HCT116 (cell line): ENCODE results near the gene SEPTIN12. TPM values are rescaled to one million over a fixed set of nuclear protein-coding genes. Genes with fewer than 3 reads are reported as not detected.

ENCODE experiments used
- ATAC-seq: fragments of 200-7000 bp; cut with Tn5 transposase; 2 replicates; pipeline ENCODE4 v1.9.1; 2020; ENCODE audit warnings: mild to moderate bottlenecking, moderate library complexity
- BruUV-seq: library from RNA; stranded (reverse); fragments of 400-500 nt; replicated peaks from 2 replicates; lab custom pipeline; 2021; lab: Mats Ljungman, UMichigan
- CTCF ChIA-PET: fragments of 300-600 bp; sonication (Branson Sonifier 250); formaldehyde crosslinking; loops from one replicate; lab custom pipeline; 2021; ENCODE audit warnings: antibody characterized with exemption; lab: Charles Lee
- POLR2A ChIA-PET: fragments of 300-600, 350-600 bp; sonication (Branson Sonifier 250); formaldehyde crosslinking; loops from one replicate; lab custom pipeline; 2021; ENCODE audit warnings: antibody characterized with exemption; lab: Charles Lee
- RAD21 ChIA-PET, 2 experiments: fragments of 300-600 bp; sonication (Branson Sonifier 250); formaldehyde crosslinking; loops; one replicate each; lab custom pipeline; 2023; ENCODE audit warnings: low total read pairs in 2 of 2; ENCODE audit not compliant: uncharacterized antibody in 2 of 2, unreplicated experiment in 2 of 2, low non-redundant PET in 1 of 2; lab: Charles Lee
- DNase-seq: peaks from one replicate; pipeline ENCODE4 v3.0.0-alpha.2; 2010; ENCODE audit warnings: low read depth, low spot score
- H2AFZ ChIP-seq: fragments of 200-600 bp; shearing (Covaris generic), sonication (generic); 2 replicates; pipeline ENCODE4 v1.6.1; 2017; ENCODE audit warnings: low read depth, mixed run types, mixed read lengths, antibody characterized with exemption, low read length; ENCODE audit not compliant: poor library complexity, severe bottlenecking
- H3K27ac ChIP-seq: 2 replicates; pipeline ENCODE4 v1.5.1; 2012; ENCODE audit warnings: low read depth, low read length
- H3K27me3 ChIP-seq: fragments of 200-600 bp; sonication (generic); 2 replicates; pipeline ENCODE4 v1.6.1; 2016; ENCODE audit warnings: mixed run types, low read length, mixed read lengths; ENCODE audit not compliant: insufficient read depth
- H3K36me3 ChIP-seq, 2 experiments: fragments of 200-500 bp in 1 of 2; fragments of 200-600 bp in 1 of 2; sonication (Bioruptor generic) in 1 of 2; sonication (generic) in 1 of 2; 2 replicates each; pipeline versions ENCODE4 v1.5.1 to v1.6.1; 2014 to 2016; ENCODE audit warnings: low read length in 2 of 2, inconsistent platforms in 1 of 2, mixed read lengths in 1 of 2, mixed run types in 1 of 2; ENCODE audit not compliant: insufficient read depth in 2 of 2, control insufficient read depth in 1 of 2
- H3K4me1 ChIP-seq, 2 experiments: fragments of 200-600 bp in 1 of 2; sonication (generic) in 1 of 2; 2 replicates each; pipeline versions ENCODE4 v1.5.1 to v1.6.1; 2012 to 2017; ENCODE audit warnings: low read length in 2 of 2, inconsistent platforms in 1 of 2, mild to moderate bottlenecking in 1 of 2, mixed read lengths in 1 of 2, mixed run types in 1 of 2, moderate library complexity in 1 of 2; ENCODE audit not compliant: insufficient read depth in 2 of 2, control insufficient read depth in 1 of 2
- H3K4me2 ChIP-seq: fragments of 200-600 bp; sonication (generic); 2 replicates; pipeline ENCODE4 v1.6.1; 2017; ENCODE audit warnings: mixed run types, low read length, mixed read lengths
- H3K4me3 ChIP-seq, 2 experiments: fragments of 200-600 bp in 1 of 2; sonication (generic) in 1 of 2; replicated peaks in 1 of 2; 2 replicates each; pipeline ENCODE4 v1.5.1; 2011 to 2016; ENCODE audit warnings: low read length in 2 of 2, control low read depth in 1 of 2, low read depth in 1 of 2, mild to moderate bottlenecking in 1 of 2, mixed read lengths in 1 of 2, mixed run types in 1 of 2
- H3K79me2 ChIP-seq: fragments of 200-600 bp; sonication (generic); 2 replicates; pipeline ENCODE4 v1.6.1; 2017; ENCODE audit warnings: mild to moderate bottlenecking, mixed run types, low read length, moderate library complexity, mixed read lengths; ENCODE audit not compliant: insufficient read depth
- H3K9ac ChIP-seq: fragments of 200-600 bp; sonication (generic); 2 replicates; pipeline ENCODE4 v1.6.1; 2016; ENCODE audit warnings: low read length, mixed read lengths
- H3K9me2 ChIP-seq: fragments of 200-600 bp; sonication (generic), shearing (Covaris generic); 2 replicates; pipeline ENCODE4 v1.6.1; 2017; ENCODE audit warnings: mixed run types, mild to moderate bottlenecking, moderate library complexity; ENCODE audit not compliant: insufficient read depth
- H3K9me3 ChIP-seq, 2 experiments: fragments of 200-500 bp in 1 of 2; fragments of 200-600 bp in 1 of 2; sonication (Bioruptor generic) in 1 of 2; sonication (generic) in 1 of 2; 2 replicates each; pipeline ENCODE4 v1.6.1; 2014 to 2017; ENCODE audit warnings: low read length in 2 of 2, mixed read lengths in 2 of 2, inconsistent platforms in 1 of 2, low read depth in 1 of 2, mild to moderate bottlenecking in 1 of 2, mixed run types in 1 of 2, moderate library complexity in 1 of 2; ENCODE audit not compliant: control insufficient read depth in 1 of 2, insufficient read depth in 1 of 2
- H4K20me1 ChIP-seq: fragments of 200-600 bp; sonication (generic), shearing (Covaris generic); 2 replicates; pipeline ENCODE4 v1.6.1; 2017; ENCODE audit warnings: mixed run types, mild to moderate bottlenecking, moderate library complexity; ENCODE audit not compliant: insufficient read depth
- CBX3 ChIP-seq: IDR thresholded peaks from 2 replicates; pipeline ENCODE4 v1.6.1; 2012; ENCODE audit warnings: low read depth
- CEBPB ChIP-seq: IDR thresholded peaks from 2 replicates; pipeline ENCODE4 v1.6.1; 2012; ENCODE audit warnings: low read depth
- CTCF ChIP-seq, 3 experiments: fragments of 200-600 bp in 1 of 3; sonication (generic) in 1 of 3; IDR thresholded peaks in 2 of 3; conservative IDR thresholded peaks in 1 of 3; 2 replicates each; pipeline ENCODE4 v1.5.1; 2012 to 2017; ENCODE audit warnings: low read depth in 2 of 3, low read length in 2 of 3, antibody characterized with exemption in 1 of 3, borderline replicate concordance in 1 of 3, control low read depth in 1 of 3, mild to moderate bottlenecking in 1 of 3, mixed read lengths in 1 of 3, mixed run types in 1 of 3, moderate library complexity in 1 of 3; ENCODE audit not compliant: insufficient read depth in 1 of 3
- EGR1 ChIP-seq: IDR thresholded peaks from 2 replicates; pipeline ENCODE4 v1.6.1; 2012; ENCODE audit warnings: low read depth
- ELF1 ChIP-seq: IDR thresholded peaks from 2 replicates; pipeline ENCODE4 v1.6.1; 2012; ENCODE audit warnings: low read depth, borderline replicate concordance
- EZH2 ChIP-seq: fragments of 200-600 bp; sonication (generic); IDR thresholded peaks from 2 replicates; pipeline ENCODE4 v1.6.1; 2017; ENCODE audit warnings: antibody characterized with exemption, mixed run types
- EZH2phosphoT487 ChIP-seq: fragments of 200-600 bp; IDR thresholded peaks from 2 replicates; pipeline ENCODE4 v1.6.1; 2018; ENCODE audit warnings: antibody characterized with exemption, borderline replicate concordance
- FOSL1 ChIP-seq: IDR thresholded peaks from 2 replicates; pipeline ENCODE4 v1.6.1; 2012; ENCODE audit warnings: low read depth
- MAX ChIP-seq: IDR thresholded peaks from 2 replicates; pipeline ENCODE4 v1.6.1; 2012
- POLR2A ChIP-seq: IDR thresholded peaks from 2 replicates; pipeline ENCODE4 v1.7.0; 2011; ENCODE audit warnings: borderline replicate concordance; ENCODE audit not compliant: insufficient read depth, insufficient read length; ENCODE audit errors: extremely low read depth
- POLR2AphosphoS5 ChIP-seq: IDR thresholded peaks from 2 replicates; pipeline ENCODE4 v1.6.1; 2011; ENCODE audit warnings: mild to moderate bottlenecking, low read depth, low read length, moderate library complexity
- RAD21 ChIP-seq: IDR thresholded peaks from 2 replicates; pipeline ENCODE4 v1.6.1; 2012; ENCODE audit warnings: low read depth, mild to moderate bottlenecking
- SIN3A ChIP-seq: IDR thresholded peaks from 2 replicates; pipeline ENCODE4 v1.6.1; 2012; ENCODE audit warnings: low read depth
- SP1 ChIP-seq: IDR thresholded peaks from 2 replicates; pipeline ENCODE4 v1.6.1; 2012; ENCODE audit warnings: low read depth
- SRF ChIP-seq: IDR thresholded peaks from 2 replicates; pipeline ENCODE4 v1.6.1; 2012; ENCODE audit warnings: low read depth
- ZBTB33 ChIP-seq: IDR thresholded peaks from 2 replicates; pipeline ENCODE4 v1.6.1; 2011; ENCODE audit warnings: mild to moderate bottlenecking, low read length, moderate library complexity; ENCODE audit not compliant: insufficient replicate concordance; ENCODE audit errors: extremely low read depth
- ZNF274 ChIP-seq: fragments of 200-500 bp; sonication (Bioruptor generic); IDR thresholded peaks from 2 replicates; pipeline ENCODE4 v1.6.1; 2014; ENCODE audit warnings: mild to moderate bottlenecking, low read depth, low read length, inconsistent platforms
- intact Hi-C: fragments of 100-400 bp; cut with micrococcal nuclease; formaldehyde crosslinking; loops from 2 replicates; pipeline ENCODE4 v1.10.0; 2022
- total RNA-seq: library from RNA; stranded (reverse); gene quantifications from one replicate; pipeline ENCODE4 v1.2.1, GENCODE V29; 2021; ENCODE audit not compliant: unreplicated experiment

Gene SEPTIN12
- total RNA-seq, 1 experiment from 2014 or later: not detected

GRCh38 chr16:4799171-4799855 is 11.2 kb upstream of the SEPTIN12 start:
- ChIA-PET CTCF (no interaction called here), POLR2A (no interaction called here), RAD21 (no interaction called here)
- Histone ChIP-seq H4K20me1 (no peaks in the 10 kb centered on the region), H3K9me2 (no peaks in the 10 kb centered on the region), H3K4me1 (peaks cover 15 to 20% of the 10 kb centered on the region in 2 experiments), H2AFZ (no peak overlapping the region), H3K36me3 (no peaks in the 10 kb centered on the region), H3K4me3 (no peak overlapping the region), H3K79me2 (no peaks in the 10 kb centered on the region), H3K9me3 (no peaks in the 10 kb centered on the region), H3K9ac (no peak overlapping the region), H3K4me2 (no peak overlapping the region), H3K27ac (no peak overlapping the region), H3K27me3 (no peaks in the 10 kb centered on the region)
- no TSS peak for BruUV-seq
- TF ChIP-seq SIN3A (no peak), CTCF (IDR thresholded peaks at IDR 0.05 in 2 of 3, conservative IDR thresholded peaks at IDR 0.05 in 1 of 3; ENCODE audit: borderline replicate concordance in 1 of 3, insufficient read depth in 1 of 3, low read depth in 2 of 3, low read length in 2 of 3) (no peak), ELF1 (no peak), SRF (no peak), EZH2phosphoT487 (no peak), EGR1 (no peak), MAX (no peak), POLR2AphosphoS5 (no peak), EZH2 (no peak), ZBTB33 (no peak), RAD21 (no peak), SP1 (no peak), CEBPB (no peak), FOSL1 (no peak), POLR2A (no peak), CBX3 (no peak), ZNF274 (no peak)
- DNase-seq: no peak
- intact Hi-C loops: no loop called here
- no peak for ATAC-seq
